ENCODE results near the gene PDGFRA.

PDGFRA gene

GRCh38 chr4:54277691-54278090 lies 48.6 kb downstream of the PDGFRA start:
- no peak for TF ChIP-seq JUND (IDR thresholded peaks at IDR 0.05; ENCODE audit: low read depth)
- in situ Hi-C loops (cut with HindIII; ENCODE audit: low pct_unique_long_range_greater_than_20kb, low sequenced_read_pairs), result no loop called here
- no peak for DNase-seq (ENCODE audit: low read depth in 1 of 2, low spot score in 1 of 2)

- no peak for DNase-seq (ENCODE audit: low read depth in 1 of 2, low spot score in 1 of 2)
- TF ChIP-seq JUND (IDR thresholded peaks at IDR 0.05; ENCODE audit: low read depth), result no peak
- in situ Hi-C loops (cut with HindIII; ENCODE audit: low pct_unique_long_range_greater_than_20kb, low sequenced_read_pairs), result no loop called here
Observed at GRCh38 chr4:54278216-54278615, 49.1 kb downstream of the PDGFRA start.

GRCh38 chr4:54281054-54281766 lies 52.1 kb downstream of the PDGFRA start:
- in situ Hi-C loops (cut with HindIII; ENCODE audit: low pct_unique_long_range_greater_than_20kb, low sequenced_read_pairs), result no loop called here
- no peak for TF ChIP-seq JUND (IDR thresholded peaks at IDR 0.05; ENCODE audit: low read depth)
- DNase-seq (ENCODE audit: low read depth in 1 of 2, low spot score in 1 of 2), result no peak

GRCh38 chr4:54282837-54283236 lies 53.7 kb downstream of the PDGFRA start:
- DNase-seq (ENCODE audit: low read depth in 1 of 2, low spot score in 1 of 2), result no peak
- in situ Hi-C loops (cut with HindIII; ENCODE audit: low pct_unique_long_range_greater_than_20kb, low sequenced_read_pairs), result no loop called here
- no peak for TF ChIP-seq JUND (IDR thresholded peaks at IDR 0.05; ENCODE audit: low read depth)

- in situ Hi-C loops (cut with HindIII; ENCODE audit: low pct_unique_long_range_greater_than_20kb, low sequenced_read_pairs), result no loop called here
- TF ChIP-seq JUND (IDR thresholded peaks at IDR 0.05; ENCODE audit: low read depth), result no peak
- no peak for DNase-seq (ENCODE audit: low read depth in 1 of 2, low spot score in 1 of 2)
Observed at GRCh38 chr4:54289316-54289715, 60.2 kb downstream of the PDGFRA start.

GRCh38 chr4:54290980-54291379 lies 61.9 kb downstream of the PDGFRA start:
- in situ Hi-C loops (cut with HindIII; ENCODE audit: low pct_unique_long_range_greater_than_20kb, low sequenced_read_pairs), result no loop called here
- TF ChIP-seq JUND (IDR thresholded peaks at IDR 0.05; ENCODE audit: low read depth), result no peak
- DNase-seq (ENCODE audit: low read depth in 1 of 2, low spot score in 1 of 2), result no peak

- DNase-seq (ENCODE audit: low read depth in 1 of 2, low spot score in 1 of 2), result no peak
- in situ Hi-C loops (cut with HindIII; ENCODE audit: low pct_unique_long_range_greater_than_20kb, low sequenced_read_pairs), result no loop called here
- TF ChIP-seq JUND (IDR thresholded peaks at IDR 0.05; ENCODE audit: low read depth), result no peak
Observed at GRCh38 chr4:54296548-54297203, 67.6 kb downstream of the PDGFRA start.

GRCh38 chr4:54308110-54308509 lies 79.0 kb downstream of the PDGFRA start:
- no peak for DNase-seq (ENCODE audit: low read depth in 1 of 2, low spot score in 1 of 2)
- no peak for TF ChIP-seq JUND (IDR thresholded peaks at IDR 0.05; ENCODE audit: low read depth)
- in situ Hi-C loops (cut with HindIII; ENCODE audit: low pct_unique_long_range_greater_than_20kb, low sequenced_read_pairs), result no loop called here

- no peak for TF ChIP-seq JUND (IDR thresholded peaks at IDR 0.05; ENCODE audit: low read depth)
- in situ Hi-C loops (cut with HindIII; ENCODE audit: low pct_unique_long_range_greater_than_20kb, low sequenced_read_pairs), result no loop called here
Observed at GRCh38 chr4:54315561-54316538, 86.8 kb downstream of the PDGFRA start.

GRCh38 chr4:54317690-54318089 lies 88.6 kb downstream of the PDGFRA start:
- in situ Hi-C loops (cut with HindIII; ENCODE audit: low pct_unique_long_range_greater_than_20kb, low sequenced_read_pairs), result no loop called here

More at GRCh38 chr4:54315561-54316538, 86.8 kb downstream of the PDGFRA start:
- DNase-seq (ENCODE audit: low read depth in 1 of 2, low spot score in 1 of 2), result no peak

GRCh38 chr4:54318904-54319303 lies 89.8 kb downstream of the PDGFRA start:
- in situ Hi-C loops (cut with HindIII; ENCODE audit: low pct_unique_long_range_greater_than_20kb, low sequenced_read_pairs), result no loop called here
- peak; percentile 9 to 40 for DNase-seq (ENCODE audit: low read depth in 1 of 2, low spot score in 1 of 2)
- TF ChIP-seq JUND (IDR thresholded peaks at IDR 0.05; ENCODE audit: low read depth), result no peak

More at GRCh38 chr4:54317690-54318089, 88.6 kb downstream of the PDGFRA start:
- no peak for DNase-seq (ENCODE audit: low read depth in 1 of 2, low spot score in 1 of 2)
- no peak for TF ChIP-seq JUND (IDR thresholded peaks at IDR 0.05; ENCODE audit: low read depth)

- in situ Hi-C loops (cut with HindIII; ENCODE audit: low pct_unique_long_range_greater_than_20kb, low sequenced_read_pairs), result no loop called here
- no peak for DNase-seq (ENCODE audit: low read depth in 1 of 2, low spot score in 1 of 2)
- no peak for TF ChIP-seq JUND (IDR thresholded peaks at IDR 0.05; ENCODE audit: low read depth)
Observed at GRCh38 chr4:54320826-54321685, 92.0 kb downstream of the PDGFRA start.

Data from T47D (cell line).